HG03354 (cell line): ENCODE measurements around the gene ASIC1.

Source experiments
- ATAC-seq: cut with Tn5 transposase; IDR thresholded peaks from one replicate; pipeline ENCODE4 v1.9.1; 2021; ENCODE audit warnings: mild to moderate bottlenecking; ENCODE audit not compliant: unreplicated experiment, poor library complexity, severe bottlenecking

Gene ASIC1

GRCh38 chr12:50039151-50039835 is 18.1 kb upstream of the ASIC1 start:
- ATAC-seq, result no peak

DNA sequence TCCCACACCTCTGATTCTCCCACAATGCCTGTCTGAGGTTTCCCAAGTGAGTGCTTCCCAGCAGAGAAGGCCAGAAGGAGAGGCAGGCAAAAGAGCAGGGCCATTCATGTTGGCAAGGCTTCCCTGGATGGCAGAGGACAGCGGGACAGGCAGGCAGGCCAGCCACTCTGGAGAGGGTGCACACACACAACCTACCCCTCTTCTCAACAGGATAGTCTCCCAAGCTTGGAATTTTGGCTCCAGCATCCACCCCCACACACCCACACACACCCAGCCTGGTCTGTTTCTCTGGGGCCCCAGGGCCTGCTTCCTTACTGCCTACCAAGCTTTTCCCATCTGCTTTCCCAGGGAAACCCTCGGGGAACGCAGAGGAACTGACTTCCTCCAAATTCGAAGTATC is 16.7 kb upstream of the ASIC1 start:
- ATAC-seq, result no peak

DNA sequence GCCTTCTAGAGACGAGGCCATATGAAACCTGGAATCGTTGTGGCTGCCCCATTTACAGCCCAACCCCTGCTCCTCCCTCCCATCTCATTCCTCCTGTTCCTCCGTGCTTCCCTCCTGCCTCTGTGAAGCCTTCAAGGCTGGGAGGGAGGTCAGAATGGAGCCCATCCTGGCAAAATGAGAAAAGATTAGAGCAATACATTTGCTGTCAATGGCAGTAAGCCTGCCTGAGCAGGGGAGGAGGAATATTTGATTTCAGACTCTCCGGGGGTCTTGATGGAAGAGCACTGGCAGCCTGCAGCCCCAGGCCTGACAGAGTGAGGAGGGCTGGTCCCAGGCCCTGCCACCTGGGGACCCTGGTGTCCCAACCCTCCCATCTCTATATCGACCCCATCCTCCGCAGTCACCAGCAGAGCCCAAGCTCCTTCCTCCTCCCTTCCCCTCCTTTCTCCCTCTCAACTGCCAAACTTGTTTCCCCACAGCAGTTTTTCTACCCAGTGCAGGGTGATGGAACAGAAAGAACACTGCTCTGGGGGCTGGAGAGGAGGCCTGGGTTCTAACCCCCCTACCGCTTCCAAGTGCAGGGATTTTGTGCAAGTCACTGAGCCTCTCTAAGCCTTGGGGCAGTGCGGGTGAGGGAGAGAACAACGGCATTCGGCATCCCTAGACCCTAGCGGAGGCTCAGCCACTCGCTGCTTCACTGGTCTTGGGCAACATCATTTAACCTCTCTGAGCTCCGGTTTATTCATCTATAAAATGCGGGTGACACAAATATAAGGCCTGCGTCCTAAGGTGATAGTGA is 16.1 kb upstream of the ASIC1 start:
- no peak for ATAC-seq

GRCh38 chr12:50041962-50042361 is 15.4 kb upstream of the ASIC1 start:
- ATAC-seq, result no peak

GRCh38 chr12:50042693-50043092 is 14.7 kb upstream of the ASIC1 start:
- ATAC-seq, result no peak

- no peak for ATAC-seq
Observed at GRCh38 chr12:50043308-50043707, 14.1 kb upstream of the ASIC1 start.

- no peak for ATAC-seq
Observed at GRCh38 chr12:50043854-50044253, 13.5 kb upstream of the ASIC1 start.

DNA sequence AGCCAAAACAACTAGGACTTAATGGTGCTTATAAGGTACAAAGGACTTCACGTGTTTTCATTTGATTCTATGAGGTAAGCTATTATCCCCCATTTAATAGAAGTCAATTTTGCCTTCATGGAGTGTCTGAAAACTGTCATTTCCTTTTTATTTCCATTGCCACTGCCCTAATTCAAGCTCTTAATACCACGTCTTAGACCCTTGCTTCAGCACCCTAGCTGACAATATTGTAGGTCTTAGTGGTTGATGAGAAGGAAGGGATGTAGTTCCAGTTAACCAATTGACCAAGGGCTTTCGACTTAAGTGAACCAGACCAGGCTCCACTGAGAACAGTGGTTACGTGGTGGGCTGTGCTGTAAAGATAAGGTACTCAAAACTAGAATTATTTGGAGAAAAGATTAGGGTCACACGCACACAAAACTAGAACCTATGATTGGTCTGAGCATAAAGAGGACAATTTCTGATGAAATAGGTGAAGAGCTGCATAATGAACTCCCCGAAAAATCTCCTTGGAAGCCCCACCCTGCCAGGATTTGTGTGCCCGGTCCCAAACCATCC is 9.6 kb upstream of the ASIC1 start:
- ATAC-seq, result no peak

DNA sequence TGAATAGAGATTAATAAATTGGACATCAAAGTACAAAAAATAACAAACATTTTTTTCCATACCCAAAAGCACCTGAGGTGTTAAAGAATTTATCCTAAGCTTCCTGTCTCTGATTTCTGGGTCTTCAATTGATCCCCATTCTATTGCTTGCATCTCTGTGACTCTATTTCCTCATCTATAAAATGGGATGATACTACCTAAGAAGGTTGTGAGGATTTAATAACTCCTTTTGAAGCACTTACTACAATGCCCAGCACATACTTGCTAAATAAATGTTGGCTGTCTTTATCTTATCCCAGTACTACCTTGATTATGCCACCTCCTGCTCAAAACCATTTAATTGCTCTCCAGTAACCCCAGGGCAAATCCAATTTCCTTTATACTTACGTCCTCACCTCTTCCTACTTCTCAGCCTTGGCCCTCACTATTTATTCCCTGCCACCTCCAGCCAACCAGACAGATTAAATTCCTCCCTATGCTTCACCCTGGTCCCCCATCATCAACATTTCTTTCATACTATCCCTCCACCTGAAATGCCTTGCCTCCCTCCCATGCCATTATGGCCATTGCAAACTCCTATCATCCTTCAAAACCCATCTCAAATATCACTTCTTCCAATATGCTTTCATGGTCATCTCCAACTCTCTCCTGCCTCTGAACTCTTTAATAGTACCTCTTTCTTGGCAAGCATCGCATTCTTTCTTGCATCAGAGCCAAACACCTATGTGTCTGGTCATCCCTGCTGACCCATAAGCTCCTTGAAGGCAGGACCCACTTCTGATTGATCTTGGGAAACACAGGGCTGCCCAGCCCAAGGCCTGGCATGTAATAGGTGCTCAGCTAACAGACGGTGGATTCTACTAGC is 7.9 kb upstream of the ASIC1 start:
- ATAC-seq, result no peak

DNA sequence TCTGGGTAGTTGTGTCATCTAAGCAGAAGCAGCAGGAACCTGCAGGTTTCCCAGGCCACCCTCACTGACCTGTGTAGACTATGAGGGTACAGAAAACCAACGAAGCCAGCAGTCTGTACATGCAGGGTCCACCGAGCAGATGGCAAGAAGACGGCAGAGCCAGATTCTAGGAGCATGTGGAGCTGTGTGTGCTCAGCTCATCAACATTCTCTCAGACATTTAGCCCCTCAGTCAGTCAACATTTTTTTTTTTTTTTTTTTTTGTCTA is 7.3 kb upstream of the ASIC1 start:
- no peak for ATAC-seq

DNA sequence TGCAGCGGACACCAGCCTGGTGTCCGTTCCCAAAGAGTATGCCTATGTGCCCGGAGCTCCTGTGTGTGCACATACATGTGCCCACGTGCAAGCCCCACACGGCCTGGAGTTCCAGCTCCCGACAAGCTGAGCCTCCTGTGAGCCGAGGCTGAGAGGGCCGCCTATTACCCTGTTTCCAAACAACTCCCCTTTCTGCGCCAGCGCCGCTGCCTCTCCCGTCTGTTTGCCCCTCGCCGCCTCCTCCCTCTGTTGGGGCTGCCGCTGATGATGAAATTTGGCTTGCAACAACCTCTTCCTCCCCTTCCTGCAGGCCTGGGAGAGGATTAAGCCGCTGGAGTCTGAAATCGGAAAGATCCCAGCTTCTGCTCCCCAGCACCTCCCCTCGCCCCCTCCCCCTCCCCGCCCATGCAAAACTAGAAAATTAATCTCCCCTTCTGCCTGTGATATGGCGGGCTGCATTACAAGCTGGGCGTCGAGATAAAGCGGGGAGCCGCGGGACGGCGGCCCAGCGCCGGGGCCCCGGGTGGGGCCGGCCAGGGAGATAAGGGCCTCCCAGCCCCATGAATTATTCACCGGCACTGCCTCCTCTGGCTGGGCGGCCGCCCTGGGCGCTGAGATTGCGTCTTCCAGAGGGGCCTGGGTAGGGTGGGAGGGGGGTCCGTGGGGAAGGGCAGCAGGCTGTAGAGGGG is 6.8 kb upstream of the ASIC1 start:
- no peak for ATAC-seq

- ATAC-seq, result no peak
Observed at GRCh38 chr12:50051101-50051806, 6.1 kb upstream of the ASIC1 start.

DNA sequence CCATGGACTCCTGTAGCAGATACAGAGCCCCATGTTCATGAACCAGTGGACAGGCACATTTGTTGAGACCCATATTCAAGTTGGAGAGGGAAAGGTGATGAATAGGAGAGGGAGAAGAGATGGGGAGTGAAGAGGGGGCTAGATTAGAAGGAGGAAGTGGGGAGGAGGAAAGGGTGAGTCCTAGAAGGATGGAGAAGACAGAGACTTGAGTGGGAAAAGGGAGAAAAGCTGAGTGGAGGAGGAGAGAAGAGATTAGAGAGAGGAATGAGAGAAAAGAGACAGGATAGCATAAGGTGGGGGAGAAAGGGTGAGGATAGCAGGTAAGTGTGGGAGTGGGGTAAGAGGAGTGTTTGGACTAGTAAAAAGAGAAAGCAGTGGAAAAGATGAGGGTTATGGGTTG is 4.9 kb upstream of the ASIC1 start:
- ATAC-seq, result no peak

DNA sequence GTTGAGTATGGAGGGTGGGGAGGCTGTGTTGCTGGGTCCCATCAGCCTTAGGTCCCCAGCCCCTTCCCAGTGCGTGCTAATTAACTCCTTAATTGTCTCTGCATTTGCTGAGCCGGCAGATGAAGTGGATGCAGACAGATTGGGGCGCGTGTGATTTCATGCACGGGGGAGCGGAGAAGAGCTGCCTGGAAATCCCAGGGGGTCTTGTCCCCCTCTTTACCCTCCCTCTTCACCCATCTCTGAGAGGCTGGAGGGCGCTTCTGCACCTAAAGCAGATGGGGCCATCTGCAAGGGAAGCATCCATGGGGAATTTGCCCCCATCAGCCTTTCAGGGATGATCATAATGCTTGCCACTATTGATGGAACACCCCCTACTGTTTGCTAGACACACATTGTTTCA is 4.4 kb upstream of the ASIC1 start:
- no peak for ATAC-seq

GRCh38 chr12:50053583-50053982 is 3.8 kb upstream of the ASIC1 start:
- ATAC-seq, result no peak

DNA sequence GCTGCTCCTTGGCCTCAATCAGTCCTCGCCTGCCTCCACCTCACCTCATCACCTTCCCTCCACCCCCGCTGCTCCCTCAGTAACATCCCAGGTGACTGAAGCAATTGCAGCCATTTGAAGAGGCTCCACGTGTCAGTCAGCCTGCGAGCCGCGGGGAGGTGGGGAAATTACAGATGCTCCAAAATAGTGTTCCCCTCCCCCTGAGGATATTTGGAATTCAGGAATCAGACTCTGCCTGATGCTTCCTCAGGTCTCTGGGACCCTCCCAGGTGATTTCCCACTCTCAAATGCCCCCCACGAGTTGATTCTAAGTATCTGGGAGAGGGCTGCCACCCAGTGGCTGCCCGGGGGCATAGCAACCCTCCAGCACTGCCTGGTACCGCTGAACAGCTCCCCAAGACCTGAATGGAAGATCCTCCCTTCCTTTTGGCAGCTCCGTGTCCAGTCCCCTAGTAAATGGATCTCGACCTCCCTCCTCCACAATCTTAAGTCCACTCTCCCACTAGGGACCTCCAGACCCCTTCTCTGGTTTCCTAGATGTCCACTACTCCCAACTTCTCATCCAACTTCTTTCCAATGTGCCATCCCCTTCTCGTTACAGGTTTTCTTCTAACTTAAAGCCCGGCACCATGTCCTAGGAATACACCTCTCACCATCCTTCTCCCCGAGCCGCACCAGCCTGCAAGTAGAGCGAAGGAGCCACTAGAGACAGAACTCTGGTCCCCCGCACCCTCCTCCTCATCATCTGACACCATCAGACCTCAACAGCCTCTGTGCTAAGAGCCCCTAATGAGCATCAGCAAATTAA is 1.4 kb upstream of the ASIC1 start:
- no peak for ATAC-seq

- no peak for ATAC-seq
Observed at GRCh38 chr12:50056639-50056976, 788 bp upstream of the ASIC1 start.

DNA sequence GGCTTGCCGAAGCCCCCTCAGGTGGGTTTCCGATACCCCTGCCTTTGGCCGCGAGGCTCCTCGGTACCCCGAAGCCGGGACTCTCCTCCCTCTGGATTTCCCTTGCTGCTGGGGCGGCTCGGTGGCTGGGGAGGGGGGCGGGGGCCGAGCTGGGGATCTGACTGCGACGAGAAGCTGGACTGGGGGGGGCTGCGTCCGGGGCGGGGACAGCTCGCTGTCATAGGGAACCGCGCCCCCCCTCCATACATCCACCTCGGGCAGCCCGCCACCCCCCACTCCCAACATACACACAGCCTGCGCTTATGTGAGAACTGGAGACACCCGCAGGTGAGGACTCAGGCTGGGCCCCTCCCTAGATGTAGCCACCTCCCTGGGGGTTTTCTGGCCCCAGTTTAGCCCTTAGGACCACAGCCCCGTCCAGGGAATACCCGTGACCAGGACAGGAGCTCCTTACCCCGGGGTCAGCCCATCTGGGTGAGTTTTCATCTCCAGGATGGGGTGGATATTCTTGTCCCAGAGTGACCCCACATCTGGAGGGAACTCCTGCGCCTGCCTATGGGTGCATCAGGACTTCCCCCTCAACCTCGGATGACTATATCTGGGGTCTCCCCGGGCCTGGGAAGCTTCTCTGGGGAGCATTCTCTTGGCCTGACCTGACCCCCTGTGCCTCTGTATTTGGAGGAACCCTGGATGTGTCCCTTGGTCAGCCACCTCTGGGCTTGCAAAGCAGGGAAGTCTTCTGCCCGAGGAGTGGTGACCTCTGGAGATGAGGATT is 687 bp downstream of the ASIC1 start:
- ATAC-seq, result no peak
